SK-N-MC (cell line): Measurements from ENCODE around the gene KCNF1.

ENCODE experiments used
- EZH2 ChIP-seq: fragments of 200-600 bp; sonication (generic); IDR thresholded peaks from one replicate; pipeline ENCODE4 v1.6.1; 2017; ENCODE audit warnings: antibody characterized with exemption
- POLR2AphosphoS5 ChIP-seq: IDR thresholded peaks from 2 replicates; pipeline ENCODE4 v1.6.1; 2012; ENCODE audit warnings: mild to moderate bottlenecking, low read depth, low read length, borderline replicate concordance

DNA sequence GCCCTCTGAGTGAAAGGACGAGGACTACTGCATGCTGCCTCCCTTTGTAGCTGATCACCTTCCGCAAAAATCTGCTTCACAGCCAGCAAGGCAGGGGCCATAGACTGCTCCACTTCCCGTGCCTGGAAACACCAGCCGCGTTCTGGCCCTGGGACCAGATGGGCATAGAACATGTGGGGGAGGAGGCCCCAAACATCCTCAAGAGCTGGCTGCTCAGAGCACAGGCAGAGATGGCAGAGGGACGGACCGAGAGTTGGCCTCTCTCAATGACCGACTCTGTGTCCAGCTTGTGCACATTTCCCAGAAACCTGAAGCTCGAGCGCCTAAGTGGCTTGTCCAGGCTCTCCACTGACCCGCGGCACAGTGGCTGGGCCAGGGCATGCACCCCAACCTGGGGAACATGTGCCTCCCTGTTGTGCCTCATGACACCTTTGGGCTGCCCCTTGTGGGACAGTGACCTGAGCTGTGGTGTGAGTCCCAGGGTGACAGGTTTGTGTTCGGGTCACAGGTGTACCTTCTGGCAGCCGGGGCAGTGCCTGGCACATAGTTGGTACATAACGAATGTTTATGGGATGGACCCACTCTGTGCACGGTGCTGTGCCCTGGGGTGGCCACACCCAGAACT is 9.1 kb downstream of the KCNF1 start:
- TF ChIP-seq EZH2 (no peak), POLR2AphosphoS5 (no peak)
